ENCODE measurements around the gene ANO9. TPM values are rescaled to one million over a fixed set of nuclear protein-coding genes. Genes with fewer than 3 reads are reported as not detected.
A peak's percentile ranks its signal among the peaks of the same experiment; 100 is the strongest.

The ANO9 gene, protein sequence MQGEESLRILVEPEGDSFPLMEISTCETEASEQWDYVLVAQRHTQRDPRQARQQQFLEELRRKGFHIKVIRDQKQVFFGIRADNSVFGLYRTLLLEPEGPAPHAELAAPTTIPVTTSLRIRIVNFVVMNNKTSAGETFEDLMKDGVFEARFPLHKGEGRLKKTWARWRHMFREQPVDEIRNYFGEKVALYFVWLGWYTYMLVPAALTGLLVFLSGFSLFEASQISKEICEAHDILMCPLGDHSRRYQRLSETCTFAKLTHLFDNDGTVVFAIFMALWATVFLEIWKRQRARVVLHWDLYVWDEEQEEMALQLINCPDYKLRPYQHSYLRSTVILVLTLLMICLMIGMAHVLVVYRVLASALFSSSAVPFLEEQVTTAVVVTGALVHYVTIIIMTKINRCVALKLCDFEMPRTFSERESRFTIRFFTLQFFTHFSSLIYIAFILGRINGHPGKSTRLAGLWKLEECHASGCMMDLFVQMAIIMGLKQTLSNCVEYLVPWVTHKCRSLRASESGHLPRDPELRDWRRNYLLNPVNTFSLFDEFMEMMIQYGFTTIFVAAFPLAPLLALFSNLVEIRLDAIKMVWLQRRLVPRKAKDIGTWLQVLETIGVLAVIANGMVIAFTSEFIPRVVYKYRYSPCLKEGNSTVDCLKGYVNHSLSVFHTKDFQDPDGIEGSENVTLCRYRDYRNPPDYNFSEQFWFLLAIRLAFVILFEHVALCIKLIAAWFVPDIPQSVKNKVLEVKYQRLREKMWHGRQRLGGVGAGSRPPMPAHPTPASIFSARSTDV
- 153 TPM for total RNA-seq
- polyA plus RNA-seq, result 10 to 100 TPM in 3 of 4 donors, 1 to 10 TPM in 1; 8.9 to 16.4 (median 12.3) TPM

- DNase-seq (peak; percentile 49 to 77 (median 59)), ATAC-seq (ENCODE audit: low read depth in 2 of 2) (peak; percentile 79 to 87)
- Mint-ChIP-seq H3K27ac (peak within 1 kb of the TSS; percentile 44 to 91 (median 62)), H3K27me3 (no peaks in the 10 kb centered on the region), H3K4me3 (peak within 1 kb of the TSS; percentile 54 to 82 (median 77)), H3K36me3 (peaks cover 5% of the 10 kb centered on the region), H3K4me1 (peaks cover 0 to 32% (median 9%) of the 10 kb centered on the region in 4 donors), H3K9me3 (no peaks in the 10 kb centered on the region)
- H3K9me3 ChIP-seq (ENCODE audit: control insufficient read depth in 2 of 2, low read length in 2 of 2), result no peaks in the 10 kb centered on the region
- H3K4me1 ChIP-seq (ENCODE audit: control insufficient read depth, insufficient read depth, low read length, poor library complexity, severe bottlenecking), result peaks cover 45% of the 10 kb centered on the region
- no peaks in the 10 kb centered on the region for H3K27me3 ChIP-seq (ENCODE audit: control insufficient read depth, insufficient read depth, low read length)
- no peak within 1 kb of the TSS for H3K4me3 ChIP-seq (ENCODE audit: low read depth, low read length)
- H3K36me3 ChIP-seq (ENCODE audit: control insufficient read depth, insufficient read depth, low read length), result no peaks in the 10 kb centered on the region
- peak within 1 kb of the TSS; percentile 62 for H3K27ac ChIP-seq (ENCODE audit: insufficient read depth, low read length, poor library complexity, severe bottlenecking)
These were observed at the start of gene ANO9 for GRCh38 chr11:441418-442274. TSS of gene ANO9 (minus strand) at chr11:442011. CDS start at chr11:441926, 85 bp downstream.

DNA sequence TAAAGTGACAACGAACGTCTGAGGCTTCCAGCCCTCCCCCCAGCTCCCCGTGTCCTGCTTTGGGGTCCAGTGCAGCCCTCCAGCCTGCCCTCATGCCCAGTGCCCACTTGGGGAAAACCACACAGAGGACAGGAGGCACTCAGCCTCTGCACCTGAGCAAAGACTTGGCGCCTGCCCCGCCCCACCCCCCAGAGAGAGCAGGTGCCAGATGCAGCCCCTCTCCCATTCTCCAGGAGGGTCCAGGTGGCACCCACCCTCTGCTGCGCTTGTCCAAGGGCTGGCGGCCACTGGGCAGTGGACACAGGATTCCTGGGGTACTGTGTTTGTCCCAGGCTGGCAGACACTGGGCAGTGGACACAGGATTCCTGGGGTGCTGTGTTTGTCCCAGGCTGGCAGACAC, 49.5 kb upstream of the ANO9 start:
- no peak overlapping the region for H3K4me3 ChIP-seq (ENCODE audit: low read depth, low read length)
- H3K27me3 Mint-ChIP-seq, result no peaks in the 10 kb centered on the region
- peak overlapping the region in 1 of 3 donors; percentile 20 for H3K27ac Mint-ChIP-seq
- H3K36me3 ChIP-seq (ENCODE audit: control insufficient read depth, insufficient read depth, low read length), result peaks cover 16% of the 10 kb centered on the region
- H3K27ac ChIP-seq (ENCODE audit: insufficient read depth, low read length, poor library complexity, severe bottlenecking), result no peak overlapping the region
- H3K27me3 ChIP-seq (ENCODE audit: control insufficient read depth, insufficient read depth, low read length), result no peaks in the 10 kb centered on the region
- H3K9me3 Mint-ChIP-seq, result peaks cover 0 to 2% (median 0%) of the 10 kb centered on the region in 7 donors
- no peak for DNase-seq
- peaks cover 0 to 2% (median 0%) of the 10 kb centered on the region in 4 donors for H3K4me1 Mint-ChIP-seq
- H3K36me3 Mint-ChIP-seq, result peaks cover 4% of the 10 kb centered on the region
- no peaks in the 10 kb centered on the region for H3K4me1 ChIP-seq (ENCODE audit: control insufficient read depth, insufficient read depth, low read length, poor library complexity, severe bottlenecking)
- no peak for ATAC-seq (ENCODE audit: low read depth in 2 of 2)
- no peaks in the 10 kb centered on the region for H3K9me3 ChIP-seq (ENCODE audit: control insufficient read depth in 2 of 2, low read length in 2 of 2)
- H3K4me3 Mint-ChIP-seq, result no peak overlapping the region

DNA sequence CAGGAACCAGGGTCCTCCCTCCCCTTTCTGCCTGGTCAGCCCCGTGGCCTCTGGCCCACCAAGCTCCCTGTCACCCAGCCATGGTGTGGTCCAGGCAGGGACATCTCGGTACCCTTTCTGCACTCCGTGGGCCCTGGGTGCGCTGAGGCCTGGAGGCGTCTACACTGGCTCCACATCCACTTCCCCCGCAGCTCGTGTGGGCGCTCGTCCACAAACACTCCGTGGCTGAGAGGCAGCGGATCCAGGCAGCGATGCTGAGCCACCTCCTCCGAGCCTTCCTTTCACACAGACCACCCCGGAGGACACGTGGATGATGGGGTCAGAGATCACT, 49.1 kb upstream of the ANO9 start:
- Mint-ChIP-seq H3K9me3 (peaks cover 0 to 2% (median 0%) of the 10 kb centered on the region in 7 donors), H3K4me3 (no peak overlapping the region), H3K27ac (no peak overlapping the region), H3K27me3 (no peaks in the 10 kb centered on the region), H3K4me1 (peaks cover 0 to under 1% (median 0%) of the 10 kb centered on the region in 4 donors), H3K36me3 (peaks cover 3% of the 10 kb centered on the region)
- Histone ChIP-seq H3K36me3 (ENCODE audit: control insufficient read depth, insufficient read depth, low read length) (peaks cover 13% of the 10 kb centered on the region), H3K27ac (ENCODE audit: insufficient read depth, low read length, poor library complexity, severe bottlenecking) (no peak overlapping the region), H3K9me3 (ENCODE audit: control insufficient read depth in 2 of 2, low read length in 2 of 2) (no peaks in the 10 kb centered on the region), H3K4me1 (ENCODE audit: control insufficient read depth, insufficient read depth, low read length, poor library complexity, severe bottlenecking) (no peaks in the 10 kb centered on the region), H3K4me3 (ENCODE audit: low read depth, low read length) (no peak overlapping the region), H3K27me3 (ENCODE audit: control insufficient read depth, insufficient read depth, low read length) (no peaks in the 10 kb centered on the region)
- DNase-seq (no peak), ATAC-seq (ENCODE audit: low read depth in 2 of 2) (no peak)

GRCh38 chr11:490186-490929, 48.5 kb upstream of the ANO9 start:
- ATAC-seq (ENCODE audit: low read depth in 2 of 2) (no peak), DNase-seq (no peak)
- Histone ChIP-seq H3K27ac (ENCODE audit: insufficient read depth, low read length, poor library complexity, severe bottlenecking) (no peak overlapping the region), H3K36me3 (ENCODE audit: control insufficient read depth, insufficient read depth, low read length) (peaks cover 8% of the 10 kb centered on the region), H3K4me1 (ENCODE audit: control insufficient read depth, insufficient read depth, low read length, poor library complexity, severe bottlenecking) (no peaks in the 10 kb centered on the region), H3K4me3 (ENCODE audit: low read depth, low read length) (no peak overlapping the region), H3K9me3 (ENCODE audit: control insufficient read depth in 2 of 2, low read length in 2 of 2) (no peaks in the 10 kb centered on the region), H3K27me3 (ENCODE audit: control insufficient read depth, insufficient read depth, low read length) (no peaks in the 10 kb centered on the region)
- no peaks in the 10 kb centered on the region for H3K36me3 Mint-ChIP-seq
- no peak overlapping the region for H3K4me3 Mint-ChIP-seq
- no peak overlapping the region for H3K27ac Mint-ChIP-seq
- H3K27me3 Mint-ChIP-seq, result no peaks in the 10 kb centered on the region
- no peaks in the 10 kb centered on the region for H3K4me1 Mint-ChIP-seq
- peaks cover 0 to 2% (median 0%) of the 10 kb centered on the region in 7 donors for H3K9me3 Mint-ChIP-seq

GRCh38 chr11:489610-490185, 47.9 kb upstream of the ANO9 start:
- Mint-ChIP-seq H3K4me3 (no peak overlapping the region), H3K27ac (no peak overlapping the region), H3K9me3 (peaks cover 0 to 2% (median 0%) of the 10 kb centered on the region in 7 donors), H3K27me3 (no peaks in the 10 kb centered on the region), H3K4me1 (no peaks in the 10 kb centered on the region), H3K36me3 (no peaks in the 10 kb centered on the region)
- no peaks in the 10 kb centered on the region for H3K9me3 ChIP-seq (ENCODE audit: control insufficient read depth in 2 of 2, low read length in 2 of 2)
- H3K4me1 ChIP-seq (ENCODE audit: control insufficient read depth, insufficient read depth, low read length, poor library complexity, severe bottlenecking), result no peaks in the 10 kb centered on the region
- peaks cover 3% of the 10 kb centered on the region for H3K36me3 ChIP-seq (ENCODE audit: control insufficient read depth, insufficient read depth, low read length)
- no peak overlapping the region for H3K27ac ChIP-seq (ENCODE audit: insufficient read depth, low read length, poor library complexity, severe bottlenecking)
- no peak overlapping the region for H3K4me3 ChIP-seq (ENCODE audit: low read depth, low read length)
- H3K27me3 ChIP-seq (ENCODE audit: control insufficient read depth, insufficient read depth, low read length), result no peaks in the 10 kb centered on the region
- DNase-seq (no peak), ATAC-seq (ENCODE audit: low read depth in 2 of 2) (no peak)

GRCh38 chr11:488992-489391, 47.2 kb upstream of the ANO9 start:
- Mint-ChIP-seq H3K27ac (no peak overlapping the region), H3K4me3 (no peak overlapping the region), H3K9me3 (peaks cover 0 to 2% (median 0%) of the 10 kb centered on the region in 7 donors), H3K4me1 (no peaks in the 10 kb centered on the region), H3K27me3 (no peaks in the 10 kb centered on the region), H3K36me3 (no peaks in the 10 kb centered on the region)
- ATAC-seq (ENCODE audit: low read depth in 2 of 2) (no peak), DNase-seq (no peak)
- Histone ChIP-seq H3K36me3 (ENCODE audit: control insufficient read depth, insufficient read depth, low read length) (peaks cover 3% of the 10 kb centered on the region), H3K27ac (ENCODE audit: insufficient read depth, low read length, poor library complexity, severe bottlenecking) (no peak overlapping the region), H3K4me1 (ENCODE audit: control insufficient read depth, insufficient read depth, low read length, poor library complexity, severe bottlenecking) (no peaks in the 10 kb centered on the region), H3K27me3 (ENCODE audit: control insufficient read depth, insufficient read depth, low read length) (no peaks in the 10 kb centered on the region), H3K4me3 (ENCODE audit: low read depth, low read length) (no peak overlapping the region), H3K9me3 (ENCODE audit: control insufficient read depth in 2 of 2, low read length in 2 of 2) (no peaks in the 10 kb centered on the region)
